Epithelial cell of esophagus (primary cell): Measurements from ENCODE around the gene TOP1.

Experiments used
- DNase-seq: peaks from one replicate; pipeline ENCODE4 v3.0.0; 2010; ENCODE audit warnings: low read depth
- H3K4me3 ChIP-seq: 2 replicates; pipeline ENCODE4 v1.5.1; 2011; ENCODE audit warnings: mild to moderate bottlenecking, low read length, control low read depth
- CTCF ChIP-seq: IDR thresholded peaks from 2 replicates; pipeline ENCODE4 v1.5.1; 2011; ENCODE audit warnings: low read depth, mild to moderate bottlenecking, low read length, control low read depth, inconsistent platforms; ENCODE audit not compliant: insufficient read depth; ENCODE audit errors: missing control alignments

The TOP1 gene

DNA sequence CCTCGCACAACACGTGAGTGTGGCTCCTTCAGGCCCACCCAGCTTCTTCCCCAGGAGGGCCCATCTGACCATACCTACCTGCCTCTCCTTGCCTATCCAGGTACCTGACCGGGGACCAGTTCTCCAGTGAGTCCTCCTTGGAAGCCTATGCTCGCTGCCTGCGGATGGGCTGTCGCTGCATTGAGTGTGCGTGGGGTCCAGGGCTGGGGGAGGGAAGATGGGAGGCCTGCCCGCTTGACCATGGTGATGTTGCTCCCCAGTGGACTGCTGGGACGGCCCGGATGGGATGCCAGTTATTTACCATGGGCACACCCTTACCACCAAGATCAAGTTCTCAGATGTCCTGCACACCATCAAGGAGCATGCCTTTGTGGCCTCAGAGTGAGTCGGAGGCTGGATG lies 135.2 kb downstream of the TOP1 start:
- DNase-seq = no peak
- TF ChIP-seq CTCF = no peak
- no peak overlapping the region for H3K4me3 ChIP-seq

DNA sequence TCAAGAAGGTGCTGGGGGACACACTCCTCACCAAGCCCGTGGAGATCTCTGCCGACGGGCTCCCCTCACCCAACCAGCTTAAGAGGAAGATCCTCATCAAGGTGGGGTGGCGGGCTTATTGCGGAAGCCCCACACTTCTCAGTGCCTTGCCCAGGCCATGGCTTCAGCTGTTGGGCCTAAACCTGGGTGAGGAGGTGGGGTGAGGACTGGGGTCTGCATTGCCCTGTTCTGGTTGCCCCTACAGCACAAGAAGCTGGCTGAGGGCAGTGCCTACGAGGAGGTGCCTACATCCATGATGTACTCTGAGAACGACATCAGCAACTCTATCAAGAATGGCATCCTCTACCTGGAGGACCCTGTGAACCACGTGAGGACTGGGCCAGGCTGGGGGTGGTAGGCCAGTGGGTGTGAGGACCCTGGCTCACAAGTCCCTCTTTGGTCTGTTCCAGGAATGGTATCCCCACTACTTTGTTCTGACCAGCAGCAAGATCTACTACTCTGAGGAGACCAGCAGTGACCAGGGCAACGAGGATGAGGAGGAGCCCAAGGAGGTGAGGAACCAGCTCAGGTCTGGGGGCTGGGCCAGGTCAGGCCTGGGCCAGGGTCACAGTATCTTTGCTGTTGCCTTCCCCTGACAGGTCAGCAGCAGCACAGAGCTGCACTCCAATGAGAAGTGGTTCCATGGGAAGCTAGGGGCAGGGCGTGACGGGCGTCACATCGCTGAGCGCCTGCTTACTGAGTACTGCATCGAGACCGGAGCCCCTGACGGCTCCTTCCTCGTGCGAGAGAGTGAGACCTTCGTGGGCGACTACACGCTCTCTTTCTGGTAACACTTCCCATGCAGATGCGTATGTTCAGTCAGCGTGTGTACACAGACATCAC lies 136.6 kb downstream of the TOP1 start:
- H3K4me3 ChIP-seq = no peak overlapping the region
- DNase-seq = no peak
- TF ChIP-seq CTCF = no peak

DNA sequence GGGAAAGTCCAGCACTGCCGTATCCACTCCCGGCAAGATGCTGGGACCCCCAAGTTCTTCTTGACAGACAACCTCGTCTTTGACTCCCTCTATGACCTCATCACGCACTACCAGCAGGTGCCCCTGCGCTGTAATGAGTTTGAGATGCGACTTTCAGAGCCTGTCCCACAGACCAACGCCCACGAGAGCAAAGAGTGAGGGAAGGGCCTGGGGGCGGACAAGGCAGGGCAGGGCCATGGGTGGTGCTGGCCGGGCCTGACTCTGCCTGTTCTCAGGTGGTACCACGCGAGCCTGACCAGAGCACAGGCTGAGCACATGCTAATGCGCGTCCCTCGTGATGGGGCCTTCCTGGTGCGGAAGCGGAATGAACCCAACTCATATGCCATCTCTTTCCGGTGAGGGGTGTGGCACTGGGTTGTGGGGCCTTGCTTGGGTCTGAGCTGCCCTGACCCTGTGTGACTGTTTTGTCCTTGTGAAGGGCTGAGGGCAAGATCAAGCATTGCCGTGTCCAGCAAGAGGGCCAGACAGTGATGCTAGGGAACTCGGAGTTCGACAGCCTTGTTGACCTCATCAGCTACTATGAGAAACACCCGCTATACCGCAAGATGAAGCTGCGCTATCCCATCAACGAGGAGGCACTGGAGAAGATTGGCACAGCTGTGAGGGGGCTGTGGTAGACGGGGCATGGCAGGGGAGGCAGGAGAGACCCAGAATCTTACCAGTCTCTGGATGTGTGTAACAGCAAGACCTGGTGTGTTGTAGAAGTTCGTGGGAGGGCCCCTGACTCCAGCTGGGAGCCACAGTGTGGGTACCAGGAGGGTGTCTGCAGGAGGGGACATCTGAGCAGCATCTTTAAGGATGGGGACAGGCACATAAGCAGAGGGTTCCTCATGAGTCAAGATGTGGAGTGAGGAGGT lies 137.8 kb downstream of the TOP1 start:
- DNase-seq = no peak
- TF ChIP-seq CTCF = no peak
- no peak overlapping the region for H3K4me3 ChIP-seq

- no peak for DNase-seq
- no peak overlapping the region for H3K4me3 ChIP-seq
- TF ChIP-seq CTCF = no peak
Measured at GRCh38 chr20:41167118-41167470, 138.5 kb downstream of the TOP1 start.

DNA sequence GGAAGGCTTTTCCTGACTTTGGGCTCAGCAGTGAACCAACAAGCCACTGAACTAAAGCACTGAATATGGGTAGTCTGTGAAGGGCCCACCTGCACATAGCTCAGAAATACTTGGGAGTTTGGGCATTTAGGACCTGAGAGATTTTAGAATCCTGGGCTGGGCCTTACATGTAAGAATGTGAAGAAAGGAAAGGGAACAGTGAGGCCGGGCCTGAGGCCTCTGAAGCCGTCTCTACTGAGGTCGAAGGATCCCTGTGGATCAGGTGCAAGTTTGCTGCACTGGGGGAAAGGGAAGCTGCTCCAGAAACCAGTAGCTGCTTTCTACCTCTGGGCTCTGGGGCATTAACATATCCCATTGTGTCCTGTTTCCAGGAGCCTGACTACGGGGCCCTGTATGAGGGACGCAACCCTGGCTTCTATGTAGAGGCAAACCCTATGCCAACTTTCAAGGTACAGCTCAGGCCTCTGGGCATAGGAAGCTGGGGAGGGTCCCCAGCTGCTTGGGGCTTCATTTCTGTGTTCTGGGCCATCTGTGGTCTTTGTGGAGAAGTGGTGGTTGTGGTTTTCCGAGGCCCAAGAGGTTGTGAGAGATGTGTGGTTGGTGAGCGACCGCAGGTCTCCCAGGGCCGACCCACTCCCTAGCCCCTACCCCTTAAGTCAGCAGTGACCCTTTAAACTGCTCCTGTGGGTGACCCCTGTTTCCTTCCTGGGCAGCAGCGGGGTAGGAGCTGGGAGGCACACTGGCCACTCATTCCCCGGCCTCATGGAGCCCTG lies 139.0 kb downstream of the TOP1 start:
- TF ChIP-seq CTCF = no peak
- no peak overlapping the region for H3K4me3 ChIP-seq
- DNase-seq = no peak

DNA sequence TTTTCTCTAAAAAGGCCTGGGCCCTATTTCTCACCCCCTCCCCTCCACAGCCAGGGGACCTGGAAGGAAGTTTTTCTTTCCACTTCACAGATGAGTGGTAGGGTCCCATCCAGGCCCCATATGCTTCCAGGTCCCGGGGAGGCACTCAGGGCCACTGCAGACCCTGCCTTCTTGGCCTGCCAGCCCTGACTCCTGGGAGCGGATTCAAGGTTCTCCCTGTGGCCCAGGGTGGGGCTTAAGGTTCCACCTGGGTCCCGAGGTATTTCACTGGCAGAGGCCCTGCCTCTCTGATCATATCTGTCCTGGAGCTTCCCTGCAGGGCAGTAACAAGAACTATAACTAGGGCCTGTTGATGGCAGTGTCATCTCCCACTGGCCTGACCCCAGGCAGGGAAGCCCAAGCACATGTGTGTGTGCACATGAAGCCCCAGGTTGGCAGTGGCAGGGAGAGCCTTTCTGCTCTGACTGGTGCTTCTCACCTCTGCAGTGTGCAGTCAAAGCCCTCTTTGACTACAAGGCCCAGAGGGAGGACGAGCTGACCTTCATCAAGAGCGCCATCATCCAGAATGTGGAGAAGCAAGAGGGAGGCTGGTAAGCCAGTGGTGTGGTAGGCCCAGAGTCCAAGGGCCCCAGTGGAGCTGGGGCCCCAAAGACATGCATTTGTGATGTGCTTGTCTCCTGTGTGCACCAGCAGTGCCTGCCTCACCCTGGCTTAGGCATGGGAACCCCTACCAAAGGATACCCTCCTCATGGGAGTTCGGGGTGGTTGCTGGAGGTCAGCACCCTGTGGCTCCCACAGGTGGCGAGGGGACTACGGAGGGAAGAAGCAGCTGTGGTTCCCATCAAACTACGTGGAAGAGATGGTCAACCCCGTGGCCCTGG lies 139.9 kb downstream of the TOP1 start:
- DNase-seq = no peak
- no peak overlapping the region for H3K4me3 ChIP-seq
- no peak for TF ChIP-seq CTCF
